ENCODE results near the gene DDX39B.
A peak's percentile ranks its signal among the peaks of the same experiment; 100 is the strongest.
"Not testable (repeated sequence)": the region's sequence is repeated elsewhere in the genome, so short reads cannot be mapped to it uniquely, and the experiment has no call there.

DDX39B gene

DNA sequence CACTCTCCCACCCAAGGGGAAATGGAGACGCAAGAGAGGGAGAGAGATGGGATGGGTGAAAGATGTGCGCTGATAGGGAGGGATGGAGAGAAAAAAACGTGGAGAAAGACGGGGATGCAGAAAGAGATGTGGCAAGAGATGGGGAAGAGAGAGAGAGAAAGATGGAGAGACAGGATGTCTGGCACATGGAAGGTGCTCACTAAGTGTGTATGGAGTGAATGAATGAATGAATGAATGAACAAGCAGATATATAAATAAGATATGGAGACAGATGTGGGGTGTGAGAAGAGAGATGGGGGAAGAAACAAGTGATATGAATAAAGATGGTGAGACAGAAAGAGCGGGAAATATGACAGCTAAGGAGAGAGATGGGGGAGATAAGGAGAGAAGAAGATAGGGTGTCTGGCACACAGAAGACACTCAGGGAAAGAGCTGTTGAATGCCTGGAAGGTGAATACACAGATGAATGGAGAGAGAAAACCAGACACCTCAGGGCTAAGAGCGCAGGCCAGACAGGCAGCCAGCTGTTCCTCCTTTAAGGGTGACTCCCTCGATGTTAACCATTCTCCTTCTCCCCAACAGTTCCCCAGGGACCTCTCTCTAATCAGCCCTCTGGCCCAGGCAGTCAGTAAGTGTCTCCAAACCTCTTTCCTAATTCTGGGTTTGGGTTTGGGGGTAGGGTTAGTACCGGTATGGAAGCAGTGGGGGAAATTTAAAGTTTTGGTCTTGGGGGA is 34.3 kb upstream of the DDX39B start:
- DNase-seq (ENCODE audit: low read depth): no peak

DNA sequence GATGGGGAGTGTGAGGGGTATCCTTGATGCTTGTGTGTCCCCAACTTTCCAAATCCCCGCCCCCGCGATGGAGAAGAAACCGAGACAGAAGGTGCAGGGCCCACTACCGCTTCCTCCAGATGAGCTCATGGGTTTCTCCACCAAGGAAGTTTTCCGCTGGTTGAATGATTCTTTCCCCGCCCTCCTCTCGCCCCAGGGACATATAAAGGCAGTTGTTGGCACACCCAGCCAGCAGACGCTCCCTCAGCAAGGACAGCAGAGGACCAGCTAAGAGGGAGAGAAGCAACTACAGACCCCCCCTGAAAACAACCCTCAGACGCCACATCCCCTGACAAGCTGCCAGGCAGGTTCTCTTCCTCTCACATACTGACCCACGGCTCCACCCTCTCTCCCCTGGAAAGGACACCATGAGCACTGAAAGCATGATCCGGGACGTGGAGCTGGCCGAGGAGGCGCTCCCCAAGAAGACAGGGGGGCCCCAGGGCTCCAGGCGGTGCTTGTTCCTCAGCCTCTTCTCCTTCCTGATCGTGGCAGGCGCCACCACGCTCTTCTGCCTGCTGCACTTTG is 33.6 kb upstream of the DDX39B start, which contains the start of gene TNF:
Gene TNF, plus strand, starts transcription at position 231 of the 567 bp plus-strand sequence. Its CDS starts 177 bp downstream, at position 408.
- DNase-seq (ENCODE audit: low read depth): peak; percentile 59

DNA sequence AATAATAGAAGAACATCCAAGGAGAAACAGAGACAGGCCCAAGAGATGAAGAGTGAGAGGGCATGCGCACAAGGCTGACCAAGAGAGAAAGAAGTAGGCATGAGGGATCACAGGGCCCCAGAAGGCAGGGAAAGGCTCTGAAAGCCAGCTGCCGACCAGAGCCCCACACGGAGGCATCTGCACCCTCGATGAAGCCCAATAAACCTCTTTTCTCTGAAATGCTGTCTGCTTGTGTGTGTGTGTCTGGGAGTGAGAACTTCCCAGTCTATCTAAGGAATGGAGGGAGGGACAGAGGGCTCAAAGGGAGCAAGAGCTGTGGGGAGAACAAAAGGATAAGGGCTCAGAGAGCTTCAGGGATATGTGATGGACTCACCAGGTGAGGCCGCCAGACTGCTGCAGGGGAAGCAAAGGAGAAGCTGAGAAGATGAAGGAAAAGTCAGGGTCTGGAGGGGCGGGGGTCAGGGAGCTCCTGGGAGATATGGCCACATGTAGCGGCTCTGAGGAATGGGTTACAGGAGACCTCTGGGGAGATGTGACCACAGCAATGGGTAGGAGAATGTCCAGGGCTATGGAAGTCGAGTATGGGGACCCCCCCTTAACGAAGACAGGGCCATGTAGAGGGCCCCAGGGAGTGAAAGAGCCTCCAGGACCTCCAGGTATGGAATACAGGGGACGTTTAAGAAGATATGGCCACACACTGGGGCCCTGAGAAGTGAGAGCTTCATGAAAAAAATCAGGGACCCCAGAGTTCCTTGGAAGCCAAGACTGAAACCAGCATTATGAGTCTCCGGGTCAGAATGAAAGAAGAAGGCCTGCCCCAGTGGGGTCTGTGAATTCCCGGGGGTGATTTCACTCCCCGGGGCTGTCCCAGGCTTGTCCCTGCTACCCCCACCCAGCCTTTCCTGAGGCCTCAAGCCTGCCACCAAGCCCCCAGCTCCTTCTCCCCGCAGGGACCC is 32.6 kb upstream of the DDX39B start:
- DNase-seq (ENCODE audit: low read depth): no peak

DNA sequence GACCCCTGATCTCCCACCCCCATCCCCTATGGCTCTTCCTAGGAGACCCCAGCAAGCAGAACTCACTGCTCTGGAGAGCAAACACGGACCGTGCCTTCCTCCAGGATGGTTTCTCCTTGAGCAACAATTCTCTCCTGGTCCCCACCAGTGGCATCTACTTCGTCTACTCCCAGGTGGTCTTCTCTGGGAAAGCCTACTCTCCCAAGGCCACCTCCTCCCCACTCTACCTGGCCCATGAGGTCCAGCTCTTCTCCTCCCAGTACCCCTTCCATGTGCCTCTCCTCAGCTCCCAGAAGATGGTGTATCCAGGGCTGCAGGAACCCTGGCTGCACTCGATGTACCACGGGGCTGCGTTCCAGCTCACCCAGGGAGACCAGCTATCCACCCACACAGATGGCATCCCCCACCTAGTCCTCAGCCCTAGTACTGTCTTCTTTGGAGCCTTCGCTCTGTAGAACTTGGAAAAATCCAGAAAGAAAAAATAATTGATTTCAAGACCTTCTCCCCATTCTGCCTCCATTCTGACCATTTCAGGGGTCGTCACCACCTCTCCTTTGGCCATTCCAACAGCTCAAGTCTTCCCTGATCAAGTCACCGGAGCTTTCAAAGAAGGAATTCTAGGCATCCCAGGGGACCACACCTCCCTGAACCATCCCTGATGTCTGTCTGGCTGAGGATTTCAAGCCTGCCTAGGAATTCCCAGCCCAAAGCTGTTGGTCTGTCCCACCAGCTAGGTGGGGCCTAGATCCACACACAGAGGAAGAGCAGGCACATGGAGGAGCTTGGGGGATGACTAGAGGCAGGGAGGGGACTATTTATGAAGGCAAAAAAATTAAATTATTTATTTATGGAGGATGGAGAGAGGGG is 31.7 kb upstream of the DDX39B start:
- no peak for DNase-seq (ENCODE audit: low read depth)

DNA sequence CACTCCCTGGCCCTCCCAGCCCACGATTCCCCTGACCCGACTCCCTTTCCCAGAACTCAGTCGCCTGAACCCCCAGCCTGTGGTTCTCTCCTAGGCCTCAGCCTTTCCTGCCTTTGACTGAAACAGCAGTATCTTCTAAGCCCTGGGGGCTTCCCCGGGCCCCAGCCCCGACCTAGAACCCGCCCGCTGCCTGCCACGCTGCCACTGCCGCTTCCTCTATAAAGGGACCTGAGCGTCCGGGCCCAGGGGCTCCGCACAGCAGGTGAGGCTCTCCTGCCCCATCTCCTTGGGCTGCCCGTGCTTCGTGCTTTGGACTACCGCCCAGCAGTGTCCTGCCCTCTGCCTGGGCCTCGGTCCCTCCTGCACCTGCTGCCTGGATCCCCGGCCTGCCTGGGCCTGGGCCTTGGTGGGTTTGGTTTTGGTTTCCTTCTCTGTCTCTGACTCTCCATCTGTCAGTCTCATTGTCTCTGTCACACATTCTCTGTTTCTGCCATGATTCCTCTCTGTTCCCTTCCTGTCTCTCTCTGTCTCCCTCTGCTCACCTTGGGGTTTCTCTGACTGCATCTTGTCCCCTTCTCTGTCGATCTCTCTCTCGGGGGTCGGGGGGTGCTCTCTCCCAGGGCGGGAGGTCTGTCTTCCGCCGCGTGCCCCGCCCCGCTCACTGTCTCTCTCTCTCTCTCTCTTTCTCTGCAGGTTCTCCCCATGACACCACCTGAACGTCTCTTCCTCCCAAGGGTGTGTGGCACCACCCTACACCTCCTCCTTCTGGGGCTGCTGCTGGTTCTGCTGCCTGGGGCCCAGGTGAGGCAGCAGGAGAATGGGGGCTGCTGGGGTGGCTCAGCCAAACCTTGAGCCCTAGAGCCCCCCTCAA is 30.5 kb upstream of the DDX39B start, which contains the start of gene LTA:
Gene LTA, plus strand, starts transcription at position 249 of the 871 bp plus-strand sequence. Its CDS starts 454 bp downstream, at position 703.
- DNase-seq (ENCODE audit: low read depth): peak; percentile 55

DNA sequence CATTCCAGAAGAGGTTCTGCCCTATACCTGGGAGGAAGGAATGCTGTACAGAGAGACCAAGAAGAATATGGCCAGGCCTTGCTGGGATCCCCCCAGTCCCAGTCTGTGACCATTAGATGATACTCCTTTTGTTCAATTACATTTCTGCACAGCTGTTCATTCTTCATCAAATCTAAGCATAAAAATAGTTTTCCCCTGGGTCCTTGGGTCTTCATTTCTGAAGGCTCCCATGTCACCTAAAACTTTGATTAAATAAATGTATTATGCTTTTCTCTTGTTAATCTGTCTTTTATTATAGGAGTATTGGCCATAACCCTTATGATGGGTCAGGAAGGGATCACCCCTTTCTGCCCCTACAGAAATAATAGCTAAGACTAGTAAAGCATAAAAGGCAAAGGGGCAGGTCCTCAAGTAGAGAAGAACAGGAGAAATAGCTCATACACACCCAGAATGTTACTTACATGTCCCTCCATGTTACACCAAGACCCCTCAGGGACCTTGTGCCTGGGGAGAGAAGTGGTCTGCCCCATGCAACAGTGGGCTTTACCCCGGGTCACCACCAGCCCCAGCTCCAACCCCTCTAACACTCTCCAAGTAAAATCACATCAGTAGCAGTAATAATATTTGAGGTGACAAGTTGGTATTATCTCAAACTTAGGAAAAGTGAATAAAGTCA is 28.2 kb upstream of the DDX39B start:
- DNase-seq (ENCODE audit: low read depth): no peak

DNA sequence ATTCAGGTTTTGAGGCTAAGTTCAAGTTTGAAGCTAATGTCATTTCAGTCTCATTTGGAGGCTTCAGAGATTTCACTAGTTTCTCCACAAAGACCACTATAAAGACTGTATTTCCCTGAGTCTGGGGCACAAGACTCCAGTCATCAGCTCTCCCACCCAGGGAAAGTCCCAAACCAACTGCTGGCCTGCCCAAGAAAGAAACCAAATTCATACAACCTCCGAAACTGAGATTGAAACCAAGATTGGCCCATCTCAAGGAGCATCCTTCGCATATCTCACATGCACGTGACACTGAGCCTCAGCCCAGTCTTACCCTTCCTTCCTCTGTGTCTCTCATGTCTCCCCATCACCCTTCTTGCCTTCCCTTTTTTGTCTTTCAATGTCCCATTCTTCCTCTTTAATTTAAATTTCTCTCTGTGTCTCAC is 26.7 kb upstream of the DDX39B start:
- DNase-seq (ENCODE audit: low read depth): no peak

DNA sequence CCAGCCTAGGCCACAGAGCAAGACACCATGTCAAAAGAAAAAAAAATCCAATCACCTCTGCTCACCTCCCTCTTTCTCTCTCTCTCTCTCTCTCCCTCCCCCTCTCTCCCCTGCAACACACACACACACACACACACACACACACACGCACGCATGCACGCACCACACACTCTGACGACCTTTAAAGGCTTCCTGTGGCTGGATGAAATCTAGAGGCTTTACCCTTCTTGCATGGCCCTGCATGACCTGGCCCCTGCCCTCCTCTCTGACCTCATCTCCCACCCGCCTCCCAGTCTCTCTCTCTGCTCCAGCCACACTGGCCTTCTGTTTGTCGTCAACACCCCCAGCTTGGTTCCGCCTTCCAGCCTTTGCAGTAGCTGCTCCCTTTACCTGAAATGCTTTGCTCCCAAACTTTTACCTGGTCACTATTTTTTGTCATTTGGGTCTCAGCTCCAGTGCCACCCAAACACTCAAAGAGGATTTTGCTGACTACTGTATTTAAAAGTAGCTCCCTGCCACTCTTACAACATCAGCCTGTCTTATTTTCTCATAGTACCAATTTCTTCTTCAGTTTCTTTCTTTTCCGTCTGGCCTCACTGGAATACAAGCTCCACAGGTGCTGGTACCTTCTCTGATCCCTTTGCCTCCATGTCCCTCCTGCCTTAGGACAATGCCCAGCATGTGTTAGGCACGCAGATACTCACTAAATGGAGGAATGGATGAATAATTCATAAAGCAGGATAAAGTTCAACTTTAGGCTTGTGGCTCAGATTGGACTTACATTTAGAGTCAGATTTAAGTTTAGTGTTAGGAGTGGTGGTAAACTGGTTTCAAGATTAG is 25.9 kb upstream of the DDX39B start:
- no peak for DNase-seq (ENCODE audit: low read depth)

DNA sequence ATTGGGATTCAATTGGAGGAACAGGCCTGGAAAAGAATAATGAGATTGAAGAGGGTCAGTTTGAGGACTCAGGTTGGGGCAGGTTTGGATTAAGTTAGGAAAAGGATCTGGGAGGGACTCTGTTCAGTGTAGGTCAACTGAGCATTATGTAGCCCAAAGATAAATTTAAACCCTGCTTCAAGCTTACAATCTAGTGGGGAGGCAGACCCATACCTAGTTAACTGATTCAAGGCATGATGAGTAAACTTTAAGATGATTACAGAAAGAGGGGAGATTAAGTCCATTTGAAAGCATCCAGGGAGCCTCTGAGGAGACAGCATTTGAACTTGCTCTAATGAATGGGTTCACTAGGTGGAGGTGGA is 18.9 kb upstream of the DDX39B start:
- DNase-seq (ENCODE audit: low read depth): no peak

DNA sequence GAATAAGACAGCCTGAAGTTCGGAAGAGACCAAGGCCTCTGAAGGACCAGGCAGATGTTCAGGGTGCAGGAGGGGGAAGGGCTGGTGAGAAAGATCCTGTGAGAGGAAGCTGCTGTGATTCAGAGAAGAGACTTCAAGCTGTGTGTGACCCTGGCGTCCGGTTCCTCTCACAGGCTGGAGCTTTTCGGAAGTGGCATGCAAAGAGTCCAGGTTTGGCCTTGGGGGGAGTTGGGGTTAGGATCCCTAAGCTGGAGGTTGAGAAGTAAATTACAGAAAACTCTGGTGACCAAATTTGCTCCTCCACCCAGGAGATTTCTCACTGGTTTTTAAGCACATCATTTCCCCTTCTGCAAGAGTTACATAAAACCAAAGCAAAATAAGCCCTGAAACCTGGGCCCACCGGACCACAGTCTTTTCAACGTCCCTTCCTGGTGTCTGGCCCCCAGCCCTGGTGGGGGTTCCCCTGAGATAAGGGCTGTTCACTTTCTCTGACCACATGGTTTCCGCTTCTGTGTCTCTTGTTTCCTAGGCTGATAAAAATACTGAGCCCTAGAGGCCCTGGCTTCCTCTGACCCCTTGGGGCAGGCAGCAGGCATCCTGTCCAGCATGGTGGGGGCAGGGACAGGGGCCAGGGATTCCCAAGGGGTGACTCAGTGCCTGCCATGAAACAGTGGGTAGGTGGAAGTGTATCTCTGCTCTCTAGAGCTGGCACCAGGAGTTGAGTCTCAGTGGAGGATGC is 18.3 kb upstream of the DDX39B start:
- DNase-seq (ENCODE audit: low read depth): no peak

DNA sequence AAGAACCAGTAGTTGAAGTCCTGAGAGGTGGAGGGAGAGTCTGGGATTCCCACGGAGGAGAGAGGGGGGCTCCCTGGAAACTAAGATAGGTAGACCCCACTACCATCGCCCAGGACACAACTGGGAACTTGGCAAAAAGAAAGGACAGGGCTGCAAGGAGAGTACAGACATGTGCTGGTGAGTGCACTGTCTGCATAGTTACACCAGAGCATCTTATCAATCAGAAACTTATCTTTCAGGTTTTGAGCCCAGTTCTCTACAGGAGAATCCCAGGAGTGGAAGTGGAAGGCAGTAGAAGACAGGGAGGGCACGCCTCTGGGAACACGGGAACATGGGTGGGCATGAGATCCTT is 17.8 kb upstream of the DDX39B start:
- DNase-seq (ENCODE audit: low read depth): no peak

DNA sequence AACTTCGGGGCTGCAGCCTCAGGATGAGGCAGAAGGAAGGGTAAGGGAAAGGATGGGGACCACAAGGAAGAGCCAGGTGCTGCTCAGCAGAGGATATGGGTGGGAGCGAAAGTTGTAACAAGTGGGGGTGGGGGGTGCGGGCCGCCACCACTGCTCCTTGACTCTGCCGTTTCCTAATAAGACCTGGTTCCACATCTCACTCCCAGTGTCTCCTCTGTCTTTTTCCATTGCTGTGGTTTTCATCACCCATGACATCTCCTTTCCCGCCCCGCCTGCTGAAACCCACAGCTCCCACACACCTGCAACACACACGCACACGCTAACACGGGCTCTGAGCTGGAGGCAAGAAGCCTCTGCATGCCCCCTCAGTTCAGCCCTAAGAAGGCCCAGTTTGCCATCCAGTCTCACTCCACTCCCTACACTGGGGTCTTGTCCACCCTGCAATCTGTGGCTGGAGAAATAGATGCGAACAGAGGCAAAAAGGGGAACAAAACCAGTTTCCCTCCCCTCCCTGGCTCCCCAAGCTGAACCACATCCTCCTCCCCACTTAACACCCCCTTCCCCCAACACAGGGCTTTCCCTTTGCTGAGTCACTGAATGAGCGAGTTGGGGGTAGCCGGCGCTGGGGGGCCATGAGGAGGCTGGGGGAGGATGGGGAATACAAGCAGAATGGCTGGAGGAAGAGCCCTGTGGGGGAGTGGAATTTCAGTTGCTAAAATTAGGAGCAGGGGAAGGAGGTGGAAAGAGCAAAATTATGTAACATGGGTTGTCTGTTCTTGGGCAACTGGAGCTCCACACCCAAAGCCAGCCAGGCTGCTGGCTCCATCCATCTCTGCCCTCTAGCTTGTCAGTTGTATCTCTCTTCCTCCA is 17.1 kb upstream of the DDX39B start:
- peak; percentile 57 for DNase-seq (ENCODE audit: low read depth)

DNA sequence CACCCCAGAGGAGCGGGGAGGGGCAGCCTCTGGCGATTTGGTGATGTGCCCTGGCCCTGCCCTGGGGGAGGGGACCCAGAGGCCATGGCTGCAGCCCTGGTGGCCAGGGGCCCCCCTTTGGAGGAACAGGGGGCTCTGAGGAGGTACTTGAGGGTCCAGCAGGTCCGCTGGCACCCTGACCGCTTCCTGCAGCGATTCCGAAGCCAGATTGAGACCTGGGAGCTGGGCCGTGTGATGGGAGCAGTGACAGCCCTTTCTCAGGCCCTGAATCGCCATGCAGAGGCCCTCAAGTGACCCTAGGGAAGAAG is 16.5 kb upstream of the DDX39B start:
- DNase-seq (ENCODE audit: low read depth): no peak

DNA sequence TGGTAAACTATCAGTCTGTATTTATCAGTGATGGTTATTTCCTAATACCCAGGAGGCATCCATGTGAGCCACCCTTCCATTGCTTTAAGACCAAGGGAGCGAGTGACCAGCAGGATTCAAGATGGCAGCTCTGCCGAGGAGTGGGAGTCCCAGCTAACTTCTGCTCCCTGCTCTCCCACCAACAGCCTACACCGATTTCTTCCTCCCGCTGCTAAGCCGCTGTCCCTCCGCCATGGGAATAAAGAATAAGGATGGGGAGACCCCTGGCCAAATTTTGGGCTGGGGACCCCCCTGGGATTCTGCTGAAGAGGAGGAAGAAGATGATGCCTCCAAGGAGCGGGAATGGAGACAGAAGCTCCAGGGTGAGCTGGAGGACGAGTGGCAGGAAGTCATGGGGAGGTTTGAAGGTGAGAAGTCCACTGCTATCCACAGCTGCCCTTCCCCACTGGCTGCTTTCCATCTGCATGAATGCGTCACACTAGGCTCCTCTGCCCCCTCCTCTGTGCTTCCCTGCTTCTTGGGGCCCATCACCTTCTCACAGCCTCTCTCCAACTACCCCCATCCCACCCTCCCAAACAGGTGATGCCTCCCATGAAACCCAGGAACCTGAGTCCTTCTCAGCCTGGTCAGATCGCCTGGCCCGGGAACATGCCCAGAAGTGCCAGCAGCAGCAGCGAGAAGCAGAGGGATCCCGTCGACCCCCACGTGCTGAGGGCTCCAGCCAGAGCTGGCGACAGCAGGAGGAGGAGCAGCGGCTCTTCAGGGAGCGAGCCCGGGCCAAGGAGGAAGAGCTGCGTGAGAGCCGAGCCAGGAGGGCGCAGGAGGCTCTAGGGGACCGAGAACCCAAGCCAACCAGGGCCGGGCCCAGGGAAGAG is 15.9 kb upstream of the DDX39B start:
- no peak for DNase-seq (ENCODE audit: low read depth)

DNA sequence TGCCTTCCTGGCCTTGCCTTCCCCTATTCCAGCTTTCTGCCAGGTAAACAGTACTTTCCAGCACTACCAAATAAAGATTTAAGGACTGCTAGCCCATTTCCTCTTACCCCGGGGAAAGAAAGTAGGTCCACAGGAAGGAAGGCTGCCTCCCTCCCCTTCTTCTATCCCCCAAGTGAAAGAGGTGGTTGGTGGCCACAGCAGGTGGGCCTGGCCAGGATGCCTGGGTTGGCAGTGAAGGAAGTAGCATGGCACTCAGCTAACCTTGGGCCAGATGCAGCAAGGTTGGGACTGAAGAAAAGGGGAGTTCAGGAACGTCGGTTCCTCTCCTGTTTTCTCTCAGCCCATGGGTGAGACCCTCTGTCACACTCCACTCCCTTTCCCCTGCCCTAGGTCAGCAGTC is 14.5 kb upstream of the DDX39B start:
- DNase-seq (ENCODE audit: low read depth): no peak

DNA sequence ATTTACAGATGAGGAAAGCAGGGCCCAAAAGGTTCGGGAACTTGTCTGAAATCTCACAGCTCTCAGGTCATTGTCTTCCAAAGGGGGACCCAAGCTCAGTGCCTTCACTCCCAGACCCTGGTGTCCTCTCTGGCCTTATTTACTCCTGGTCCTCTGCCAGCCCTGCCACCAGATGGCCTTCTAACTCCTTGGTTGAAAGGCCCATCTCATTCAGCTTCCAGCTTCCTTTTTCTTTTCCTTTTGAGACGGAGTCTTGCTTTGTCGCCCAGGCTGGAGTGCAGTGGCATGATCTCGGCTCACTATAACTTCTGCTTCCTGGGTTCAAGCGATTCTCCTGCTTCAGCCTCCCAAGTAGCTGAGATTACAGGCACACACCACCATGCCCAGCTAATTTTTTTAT is 9.6 kb upstream of the DDX39B start:
- DNase-seq (ENCODE audit: low read depth): not testable (repeated sequence)

DNA sequence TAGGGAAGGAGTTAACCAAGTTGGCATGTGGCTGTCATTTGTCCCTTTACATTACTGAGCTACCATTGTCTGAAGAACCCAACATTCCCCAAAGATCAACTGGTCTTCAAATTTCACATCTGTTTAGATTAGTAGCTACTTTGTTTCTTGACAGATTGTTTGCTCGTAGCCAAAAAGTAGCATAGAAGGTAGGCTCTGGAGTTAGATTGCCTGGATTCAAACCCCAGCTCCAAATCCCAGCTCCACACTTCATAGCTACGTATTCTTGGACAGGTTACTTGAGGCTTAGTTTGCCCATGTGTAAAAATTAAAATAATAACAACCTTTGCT is 6.7 kb upstream of the DDX39B start:
- DNase-seq (ENCODE audit: low read depth): no peak
